Renal cortex interstitium (tissue), 11 donors: Measurements from ENCODE around the gene WDR45B. TPM values are rescaled to one million over a fixed set of nuclear protein-coding genes. Genes with fewer than 3 reads are reported as not detected.
A peak's percentile ranks its signal among the peaks of the same experiment; 100 is the strongest.
"Not testable (repeated sequence)": the region's sequence is repeated elsewhere in the genome, so short reads cannot be mapped to it uniquely, and the experiment has no call there.

Source experiments
- DNase-seq, 11 donors: peaks; one replicate each; pipeline ENCODE4 v3.0.0-alpha.2; 2013; ENCODE audit warnings: low read depth in 9 of 11, low spot score in 4 of 11; ENCODE audit errors: extremely low read depth in 1 of 11
- polyA plus RNA-seq, 3 donors: library from polyadenylated mRNA; unstranded; fragments of 120-200 nt; gene quantifications; one replicate each; pipeline ENCODE4 v1.2.1, GENCODE V29; 2013; ENCODE audit not compliant: insufficient read length in 3 of 3

Gene WDR45B
- polyA plus RNA-seq, 3 donors = 91.4 to 99.4 (median 95.9) TPM

- not testable (repeated sequence) for DNase-seq
Observed at GRCh38 chr17:82575581-82576221, 72.5 kb downstream of the WDR45B start.

- peak in 2 of 11 donors; percentile 52 to 57 for DNase-seq
Observed at GRCh38 chr17:82574041-82574440, 74.2 kb downstream of the WDR45B start.

- no peak for DNase-seq
Observed at GRCh38 chr17:82571855-82572254, 76.4 kb downstream of the WDR45B start.

GRCh38 chr17:82570277-82570676, 78.0 kb downstream of the WDR45B start:
- peak in 1 of 11 donors; percentile 34 for DNase-seq

GRCh38 chr17:82569621-82570020, 78.6 kb downstream of the WDR45B start:
- no peak for DNase-seq

- DNase-seq = no peak
Observed at GRCh38 chr17:82568997-82569393, 79.2 kb downstream of the WDR45B start.

- no peak for DNase-seq
Observed at GRCh38 chr17:82567286-82567685, 81.0 kb downstream of the WDR45B start.

GRCh38 chr17:82566129-82566960, 81.9 kb downstream of the WDR45B start:
- no peak for DNase-seq

GRCh38 chr17:82565551-82565950, 82.7 kb downstream of the WDR45B start:
- DNase-seq = no peak

Other genes starting within 250 kb of the WDR45B start
- 10 to 100 TPM; 28.1 to 55.7 (median 38.3) TPM for gene HEXD, start 230.1 kb downstream of the WDR45B start, polyA plus RNA-seq
- 10 to 100 TPM; 20.8 to 31.7 (median 27.6) TPM for gene OGFOD3, start 229.9 kb downstream of the WDR45B start, polyA plus RNA-seq
- 10 to 100 TPM; 43.7 to 56.5 (median 51.1) TPM for gene CYBC1, start 197.7 kb downstream of the WDR45B start, polyA plus RNA-seq
- 10 to 100 TPM; 88.2 to 99.3 (median 94.8) TPM for gene NARF, start 189.7 kb downstream of the WDR45B start, polyA plus RNA-seq
- gene FOXK2, start 128.7 kb downstream of the WDR45B start, polyA plus RNA-seq = 10 to 100 TPM; 41.4 to 43.2 (median 42.3) TPM
- 10 to 100 TPM; 16.7 to 22.5 (median 17.4) TPM for gene RAB40B, start 50.3 kb upstream of the WDR45B start, polyA plus RNA-seq
- 10 to 100 TPM; 46.5 to 49.5 (median 46.6) TPM for gene FN3KRP, start 68.3 kb upstream of the WDR45B start, polyA plus RNA-seq
- gene FN3K, start 87.2 kb upstream of the WDR45B start, polyA plus RNA-seq = 10 to 100 TPM; 28.1 to 49.5 (median 31.7) TPM
- 10 to 100 TPM; 62.9 to 91.6 (median 74.2) TPM for gene TBCD, start 103.6 kb upstream of the WDR45B start, polyA plus RNA-seq
- 1 to 10 TPM; 1.6 to 2.0 (median 1.8) TPM for gene ZNF750, start 191.6 kb upstream of the WDR45B start, polyA plus RNA-seq